HG02943 (cell line): Measurements from ENCODE around the gene TEDC2.

Experiments used
- ATAC-seq: cut with Tn5 transposase; IDR thresholded peaks from one replicate; pipeline ENCODE4 v1.9.1; 2021; ENCODE audit warnings: mild to moderate bottlenecking, low read depth, moderate library complexity; ENCODE audit not compliant: unreplicated experiment

The TEDC2 gene

GRCh38 chr16:2508722-2509400, 49.0 kb downstream of the TEDC2 start:
- no peak for ATAC-seq

- no peak for ATAC-seq
These were observed 51.4 kb downstream of the TEDC2 start for GRCh38 chr16:2511128-2511800.

- no peak for ATAC-seq
These were observed 52.3 kb downstream of the TEDC2 start for GRCh38 chr16:2511996-2512734.

GRCh38 chr16:2512735-2513404, 53.0 kb downstream of the TEDC2 start:
- ATAC-seq, result peak; percentile 4

DNA sequence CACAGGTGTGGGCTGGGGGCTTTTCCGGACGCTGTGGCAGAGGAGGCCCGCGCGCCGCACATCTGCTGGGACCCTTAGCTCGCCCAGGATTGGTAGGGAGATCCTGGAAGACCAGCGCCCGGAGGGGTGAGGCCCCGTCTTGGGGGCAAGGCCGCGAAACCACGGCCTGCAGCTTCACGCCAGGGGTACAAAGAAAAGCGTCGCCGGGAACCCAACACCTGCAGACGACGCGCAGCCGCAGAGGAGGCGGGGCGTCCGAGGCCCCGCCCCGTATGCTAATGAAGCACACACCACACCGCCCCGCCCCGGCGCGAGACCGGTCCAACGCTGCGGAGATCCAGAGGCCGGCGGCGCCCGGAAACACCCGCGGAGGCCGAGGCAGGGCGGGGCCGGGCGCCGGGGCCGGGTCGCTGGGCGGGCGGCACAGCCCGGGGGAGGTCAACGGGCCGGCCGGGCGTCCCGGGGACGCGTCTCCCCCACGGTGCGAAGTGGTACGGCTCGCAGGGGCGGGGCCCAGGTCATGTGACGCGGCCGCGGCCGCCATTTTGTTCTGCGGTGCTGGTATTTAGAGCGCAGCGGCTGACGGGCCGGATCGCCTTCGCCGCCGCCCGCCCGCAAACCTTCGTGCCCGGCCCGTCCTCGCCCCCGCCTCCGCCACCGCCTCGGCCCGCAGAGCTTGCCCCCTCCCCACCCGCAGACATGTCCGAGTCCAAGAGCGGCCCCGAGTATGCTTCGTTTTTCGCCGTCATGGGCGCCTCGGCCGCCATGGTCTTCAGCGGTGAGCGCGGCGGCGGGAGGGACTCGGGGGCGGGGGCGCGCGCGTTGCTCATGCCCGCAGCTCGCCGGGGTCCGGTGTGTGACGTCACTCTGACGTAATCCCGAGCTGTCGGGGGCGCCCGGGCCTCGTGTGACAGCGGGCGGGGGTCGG, 53.8 kb downstream of the TEDC2 start, which contains the start of gene ATP6V0C:
Gene ATP6V0C, plus strand, starts transcription at position 548 of the 928 bp plus-strand sequence. Its CDS starts 152 bp downstream, at position 700.
- peak; percentile 65 for ATAC-seq
